GM19023 (cell line): ENCODE results near the gene SEMA5A.

ENCODE experiments used
- ATAC-seq: cut with Tn5 transposase; IDR thresholded peaks from one replicate; pipeline ENCODE4 v1.9.1; 2021; ENCODE audit warnings: mild to moderate bottlenecking, moderate library complexity; ENCODE audit not compliant: unreplicated experiment

The SEMA5A gene

DNA sequence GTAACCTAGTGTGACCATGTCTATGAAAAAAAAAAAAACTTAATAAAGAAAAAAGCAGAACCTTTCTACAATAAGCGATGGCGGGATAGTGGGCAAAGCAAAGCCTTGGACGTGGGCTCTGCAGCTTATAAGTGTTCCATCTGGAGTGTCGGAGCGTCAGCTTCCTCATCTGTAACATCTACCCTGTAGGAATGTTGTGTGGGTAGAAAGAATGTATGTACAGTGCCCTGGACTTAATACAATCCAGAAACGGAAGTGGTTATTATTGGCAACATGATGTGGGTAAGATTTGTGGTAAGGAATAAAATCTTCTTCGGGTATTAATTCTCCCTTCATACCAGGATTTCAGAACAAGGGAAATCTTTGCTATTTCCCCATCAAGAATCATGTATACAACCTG, 66.5 kb downstream of the SEMA5A start:
- no peak for ATAC-seq

DNA sequence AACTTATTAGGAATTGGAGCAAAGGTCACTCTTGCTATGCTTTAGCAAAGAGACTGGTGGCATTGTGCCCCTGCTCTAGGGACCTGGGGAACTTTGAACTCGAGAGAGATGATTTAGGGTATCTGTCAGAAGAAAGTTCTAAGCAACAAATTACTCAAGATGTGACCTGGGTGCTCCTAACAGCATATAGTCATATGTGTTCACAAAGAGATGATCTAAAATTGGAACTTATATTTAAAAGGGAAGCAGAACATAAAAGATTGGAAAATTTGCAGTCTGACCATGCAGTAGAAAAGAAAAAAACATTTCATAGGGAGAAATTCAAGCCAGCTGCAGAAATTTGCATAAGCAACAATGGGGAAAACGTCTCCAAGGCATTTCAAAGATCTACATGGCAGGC, 68.3 kb downstream of the SEMA5A start:
- ATAC-seq = no peak

DNA sequence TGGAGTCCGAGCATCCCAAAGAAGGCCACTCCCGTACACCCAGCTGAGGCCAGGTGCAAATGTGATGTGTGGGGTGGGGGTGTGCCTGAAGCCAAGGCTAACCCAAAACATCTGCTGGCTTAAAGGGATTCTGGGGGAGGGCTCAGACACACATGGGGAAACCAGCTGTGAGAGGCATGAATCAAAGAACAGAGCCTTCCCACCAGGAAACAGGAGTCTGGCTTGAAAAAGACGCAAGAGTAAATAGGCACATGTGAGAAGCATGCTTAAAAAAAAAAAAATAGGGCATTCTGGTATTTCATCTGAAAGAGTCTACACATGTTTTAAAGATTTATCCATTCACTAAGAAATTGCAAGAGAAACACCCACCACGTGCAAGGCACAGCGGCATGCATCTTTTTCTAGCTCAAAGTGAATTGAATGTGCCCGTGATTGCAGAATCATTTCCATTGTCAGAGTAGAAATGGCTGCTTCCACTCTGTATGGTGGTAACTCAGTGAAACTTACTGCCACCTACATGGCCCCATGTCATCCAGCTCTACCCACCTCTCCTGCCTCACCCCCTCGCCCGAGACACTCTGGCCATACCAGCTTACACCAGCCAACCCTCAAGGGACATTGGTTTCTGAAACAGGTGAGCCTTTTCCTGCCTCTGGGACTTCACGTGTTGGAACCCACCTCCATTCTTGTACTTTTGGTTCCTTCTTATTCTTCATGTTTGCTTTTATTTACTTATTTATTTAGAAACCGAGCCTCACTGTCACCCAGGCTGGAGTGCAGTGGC, 71.5 kb downstream of the SEMA5A start:
- ATAC-seq = no peak

DNA sequence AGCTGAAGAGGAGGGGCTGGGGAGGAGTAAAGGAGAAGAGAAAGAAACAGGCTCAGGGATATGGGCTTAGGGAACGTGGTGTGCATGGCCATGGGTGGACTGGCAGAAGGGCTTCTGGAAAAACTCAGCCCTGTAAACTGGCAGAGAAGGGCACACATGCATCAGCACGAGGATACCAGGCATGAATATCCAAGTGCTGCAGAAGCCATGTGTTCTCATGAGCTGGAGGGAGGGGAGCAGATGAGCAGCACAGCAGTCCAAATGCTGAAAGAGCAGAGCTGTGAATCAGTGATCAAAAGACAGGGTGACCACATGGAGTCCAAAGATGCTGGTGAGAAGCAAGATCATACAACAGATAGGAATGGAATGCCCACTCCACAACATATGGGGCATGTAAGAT, 72.3 kb downstream of the SEMA5A start:
- ATAC-seq = no peak

DNA sequence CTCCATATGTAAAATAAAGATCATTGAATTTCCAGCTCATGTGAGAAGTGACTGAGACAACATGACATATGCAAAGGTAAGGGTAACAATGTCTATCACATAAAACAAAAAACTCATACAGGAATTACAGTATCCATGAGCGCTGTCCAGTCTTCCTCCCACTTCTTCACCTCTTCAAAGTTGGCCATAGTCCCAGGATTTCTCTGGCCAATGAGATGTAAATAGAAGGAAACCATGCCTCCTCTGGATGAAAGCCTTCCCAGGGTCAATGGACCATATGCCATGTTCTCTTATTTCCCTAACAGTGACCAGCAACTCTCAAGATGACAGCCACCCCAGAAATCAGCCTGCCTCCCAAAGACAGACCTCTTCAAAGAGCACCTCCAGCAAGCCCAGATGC, 75.5 kb downstream of the SEMA5A start:
- no peak for ATAC-seq

DNA sequence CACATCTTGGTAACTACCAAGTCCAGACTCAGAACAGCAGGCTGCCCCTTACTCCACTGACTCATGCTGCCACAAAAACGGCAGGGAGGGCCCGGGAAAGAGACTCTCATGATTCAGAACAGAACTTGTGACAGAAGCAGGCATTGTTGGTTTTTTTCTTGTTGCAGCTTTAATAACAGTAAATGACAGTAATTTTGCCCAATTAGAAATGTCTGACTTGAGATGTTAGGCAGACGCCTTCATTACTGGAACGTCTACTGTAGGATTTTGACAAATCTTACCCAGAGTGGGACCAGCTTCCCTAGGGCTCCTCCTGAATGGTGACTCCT, 77.9 kb downstream of the SEMA5A start:
- no peak for ATAC-seq

DNA sequence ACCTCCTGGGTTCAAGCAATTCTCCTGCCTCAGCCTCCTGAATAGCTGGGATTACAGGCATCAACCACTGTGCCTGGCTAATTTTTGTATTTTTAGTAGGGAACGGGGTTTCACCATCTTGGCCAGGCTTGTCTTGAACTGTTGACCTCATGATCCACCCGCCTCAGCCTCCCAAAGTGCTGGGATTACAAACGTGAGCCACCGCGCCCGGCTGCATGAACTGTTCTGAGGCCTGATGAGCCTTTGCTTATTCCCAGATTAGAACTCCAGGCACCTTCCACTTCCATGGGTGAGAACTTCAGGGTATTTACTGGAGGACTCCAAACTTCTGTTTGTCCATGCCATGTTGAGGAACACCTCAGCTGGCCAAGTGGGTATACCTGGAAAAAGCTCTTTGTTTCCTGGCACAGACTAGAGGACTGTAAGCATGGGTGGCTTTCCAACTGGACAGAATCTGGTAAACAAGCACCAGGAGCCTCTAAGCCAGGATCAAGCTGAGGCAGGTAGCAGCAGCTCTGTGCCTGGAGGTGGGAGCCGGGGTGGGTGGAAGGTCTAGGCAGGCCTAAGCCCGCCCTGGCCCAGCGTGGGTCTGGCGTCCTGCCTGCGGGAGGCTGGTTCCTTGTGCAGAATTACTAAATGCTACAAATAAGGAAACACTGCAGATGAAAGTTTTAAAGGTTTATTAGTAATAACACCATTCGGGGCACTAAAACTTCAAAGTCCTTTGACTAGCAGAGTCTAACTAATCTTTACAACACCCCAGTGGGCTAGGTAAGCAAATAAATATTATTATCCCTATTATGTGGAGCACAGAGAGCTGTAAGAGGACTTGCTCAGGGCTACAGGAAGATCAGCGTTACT, 78.4 kb downstream of the SEMA5A start:
- ATAC-seq = no peak

DNA sequence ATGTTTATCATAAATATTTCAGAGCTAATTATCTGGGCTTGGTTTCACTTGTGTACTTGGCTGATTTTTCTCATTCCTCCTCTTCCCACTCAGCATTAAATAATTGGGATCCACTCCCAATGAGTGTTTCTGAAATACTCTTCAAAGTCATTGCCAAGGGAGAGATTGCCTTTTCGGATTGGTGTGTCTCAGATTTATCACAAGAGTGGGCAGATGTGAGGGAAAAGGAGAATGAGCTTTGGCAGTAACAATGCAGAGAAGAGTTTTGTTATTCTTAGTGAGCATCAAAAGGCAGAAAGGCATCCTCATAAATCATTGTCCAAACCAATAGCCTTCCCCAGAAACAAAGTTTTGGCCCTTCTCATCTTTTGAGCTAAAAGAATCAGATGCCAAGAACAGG, 79.2 kb downstream of the SEMA5A start:
- no peak for ATAC-seq

DNA sequence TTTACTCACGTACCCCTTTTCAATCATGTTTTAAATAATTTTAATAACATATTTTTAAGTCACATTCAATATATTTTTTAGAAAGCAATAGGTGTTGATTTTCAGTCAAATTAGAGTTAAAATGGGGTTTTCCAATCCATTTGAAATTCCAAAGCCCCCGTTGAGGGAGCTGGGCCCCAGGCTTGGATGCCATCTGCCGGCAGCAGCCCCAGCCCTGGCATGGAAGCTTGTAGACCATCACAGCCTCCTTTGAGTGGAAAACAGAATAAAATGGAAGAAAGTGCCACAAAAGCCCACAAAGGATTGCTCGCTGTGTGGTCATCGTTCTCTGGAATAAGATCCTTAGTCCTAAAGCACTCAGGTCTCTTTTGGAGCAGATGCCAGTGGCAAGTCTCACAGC, 81.4 kb downstream of the SEMA5A start:
- no peak for ATAC-seq

DNA sequence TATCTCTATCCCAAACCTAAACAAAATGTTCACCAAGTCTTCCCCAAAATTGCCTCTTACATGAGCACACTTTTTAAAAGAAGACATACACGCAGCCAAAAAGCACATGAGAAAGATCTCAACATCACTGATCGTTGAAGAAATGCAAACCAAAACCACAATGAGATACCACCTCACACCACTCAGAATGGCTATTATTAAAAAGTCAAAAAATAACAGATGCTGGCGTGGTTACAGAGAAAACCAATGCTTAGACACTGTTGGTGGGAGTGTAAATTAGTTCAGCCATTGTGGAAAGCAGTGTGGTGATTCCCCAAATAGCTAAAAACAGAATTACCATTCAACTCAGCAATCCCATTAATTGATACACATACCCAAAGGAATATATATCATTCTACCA, 83.8 kb downstream of the SEMA5A start:
- no peak for ATAC-seq

DNA sequence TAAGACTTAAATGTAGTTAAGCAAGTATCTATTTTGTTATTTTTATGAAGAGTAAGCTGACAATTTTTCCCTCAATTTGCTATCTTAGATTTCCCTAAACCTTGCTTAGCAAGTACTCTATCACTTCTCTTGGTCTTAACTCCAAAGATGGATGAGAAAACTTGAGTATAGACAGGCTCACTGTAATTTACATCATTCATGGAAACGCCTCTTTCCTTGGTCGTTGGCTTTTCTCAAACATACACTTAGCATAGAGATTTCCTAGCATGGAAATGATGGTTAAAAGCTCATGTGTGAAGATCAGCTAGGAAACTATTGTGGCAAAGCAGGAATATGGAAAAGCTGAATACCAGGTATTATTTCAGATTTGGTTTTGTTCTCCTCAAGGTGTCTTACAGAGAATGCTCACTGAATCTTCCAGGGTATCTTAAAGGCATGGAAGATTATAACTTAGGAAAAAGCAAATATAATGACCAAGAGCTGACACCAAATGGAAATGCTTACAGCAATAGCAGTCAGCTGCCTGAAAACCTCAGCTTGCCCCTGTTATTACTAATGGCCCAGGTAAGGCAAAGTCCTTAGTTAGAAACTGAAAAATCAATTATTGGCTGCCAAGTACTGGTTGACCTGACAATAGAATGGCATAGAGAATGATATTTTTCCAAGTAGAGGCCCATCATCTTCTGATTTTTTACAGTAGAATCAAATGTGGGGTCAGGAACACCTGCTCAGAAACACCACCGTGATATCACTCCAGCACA, 84.8 kb downstream of the SEMA5A start:
- no peak for ATAC-seq

DNA sequence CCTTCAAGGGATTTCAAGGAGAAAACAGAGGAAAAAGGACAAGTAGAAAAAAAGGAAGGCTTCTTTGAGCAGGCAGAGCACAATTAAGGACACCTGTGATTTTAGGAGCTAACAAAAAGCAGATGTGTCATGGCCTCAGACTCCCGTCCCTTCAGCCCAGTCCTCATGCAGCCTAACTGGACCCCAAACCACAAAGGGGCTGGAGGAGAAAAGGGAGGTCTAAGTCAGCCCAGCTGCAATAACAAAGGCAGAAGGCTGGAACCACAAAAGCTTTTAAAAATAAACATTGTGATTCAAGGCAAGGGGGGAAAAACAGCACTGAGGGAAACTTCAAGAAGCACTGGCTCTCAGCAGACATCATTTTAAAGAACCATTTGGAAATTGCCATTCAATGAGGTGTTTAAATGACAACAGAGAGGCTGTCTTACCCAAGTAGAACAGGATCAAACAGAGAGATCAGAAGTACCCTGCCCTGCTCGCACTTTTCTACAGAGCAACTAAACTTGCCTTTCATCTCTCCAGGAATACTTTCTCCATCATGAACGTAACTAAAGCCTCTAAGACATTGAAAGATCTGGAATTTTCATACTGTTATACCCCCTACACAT, 89.3 kb downstream of the SEMA5A start:
- ATAC-seq = no peak

DNA sequence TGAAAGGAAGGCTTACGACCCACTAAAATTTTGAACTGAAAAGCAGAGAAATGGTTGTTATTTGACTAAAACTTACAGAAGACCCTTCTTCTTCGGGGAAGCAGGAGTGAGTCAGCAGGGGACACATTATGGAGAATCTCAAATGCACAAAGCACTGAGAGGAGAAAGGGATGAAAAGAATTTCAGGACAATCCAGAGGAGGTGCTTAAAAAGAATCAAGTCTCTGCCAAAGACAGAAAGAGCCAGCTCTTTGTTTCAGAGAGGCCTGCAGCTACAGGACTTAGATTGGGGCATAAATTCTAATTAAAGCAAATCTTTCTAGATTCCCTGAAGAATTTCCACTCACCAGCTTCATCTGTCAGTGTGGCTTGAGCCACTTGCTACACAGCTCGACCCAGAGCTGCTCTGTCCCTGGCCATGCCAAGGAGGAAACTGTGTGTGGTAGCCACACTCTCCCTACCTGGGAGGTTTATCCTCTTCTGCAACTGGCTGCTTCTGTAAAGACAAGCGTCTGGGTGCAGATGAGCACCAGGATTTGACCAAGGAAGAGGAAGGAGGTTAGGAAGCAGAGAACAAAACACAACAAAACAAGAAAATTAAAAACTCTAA, 89.9 kb downstream of the SEMA5A start:
- ATAC-seq = no peak

DNA sequence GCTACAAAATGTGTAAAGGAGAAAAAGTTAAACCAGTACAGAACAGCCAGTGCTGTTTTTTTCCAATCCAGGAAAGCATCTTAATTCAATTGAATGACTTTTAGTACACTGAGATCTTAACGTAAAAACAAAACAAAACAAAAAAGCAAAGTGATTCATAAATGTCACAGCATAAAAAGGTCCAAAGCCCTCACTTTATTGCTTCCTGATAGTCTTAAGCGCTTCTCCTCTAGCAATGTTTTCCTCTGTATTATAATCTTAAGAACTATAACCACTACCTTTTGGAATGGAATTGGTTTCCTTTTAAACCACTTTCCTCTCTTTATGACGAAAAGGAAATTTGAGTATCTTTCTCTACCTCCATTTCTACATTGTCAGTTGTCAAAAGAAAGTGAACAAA, 91.4 kb downstream of the SEMA5A start:
- ATAC-seq = no peak

DNA sequence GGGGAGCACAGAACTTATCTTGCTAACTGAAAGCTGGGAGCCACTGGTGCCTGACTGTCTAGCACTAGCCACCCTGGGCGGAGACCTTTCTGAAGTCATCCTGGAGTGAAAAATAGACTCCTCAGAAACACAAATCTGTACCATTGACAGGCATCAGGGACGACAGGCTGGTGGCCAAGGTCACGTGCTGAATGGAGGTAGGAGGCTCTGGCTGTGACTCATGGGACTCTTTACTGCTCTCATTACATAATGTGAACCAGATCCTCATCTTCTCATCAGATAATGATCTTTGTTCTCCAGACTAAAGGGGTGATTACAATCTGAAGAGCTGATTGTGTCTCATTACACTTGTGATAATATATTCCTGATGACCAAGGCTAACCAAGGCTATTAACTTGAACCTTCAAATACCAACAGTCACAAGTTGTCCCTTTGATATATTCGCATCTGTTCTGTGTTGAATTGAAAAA, 91.8 kb downstream of the SEMA5A start:
- no peak for ATAC-seq

DNA sequence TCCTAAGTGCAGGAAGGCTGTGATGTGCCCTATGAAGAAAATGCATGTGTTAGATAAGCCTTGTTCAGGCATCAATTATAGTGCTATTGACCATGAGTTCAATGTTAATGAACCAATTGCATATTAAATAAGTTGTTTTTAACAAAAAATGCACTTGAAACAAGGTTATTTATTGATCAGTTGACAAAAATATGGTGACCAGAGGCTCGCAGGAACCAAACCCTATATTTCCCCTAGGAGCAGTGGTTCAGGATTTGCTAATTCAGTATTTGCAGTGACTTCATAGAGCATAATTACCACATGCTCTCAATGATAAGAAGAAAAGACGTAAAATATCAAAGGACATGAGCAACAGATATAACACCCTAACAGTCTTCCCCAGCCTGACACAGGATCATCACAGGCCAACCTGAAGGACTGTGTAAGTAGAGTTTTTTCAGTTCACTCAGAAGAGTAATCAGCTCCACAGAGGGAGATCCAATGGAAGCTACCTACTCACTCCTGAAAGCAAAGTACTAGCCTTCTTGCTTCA, 92.3 kb downstream of the SEMA5A start:
- ATAC-seq = no peak

DNA sequence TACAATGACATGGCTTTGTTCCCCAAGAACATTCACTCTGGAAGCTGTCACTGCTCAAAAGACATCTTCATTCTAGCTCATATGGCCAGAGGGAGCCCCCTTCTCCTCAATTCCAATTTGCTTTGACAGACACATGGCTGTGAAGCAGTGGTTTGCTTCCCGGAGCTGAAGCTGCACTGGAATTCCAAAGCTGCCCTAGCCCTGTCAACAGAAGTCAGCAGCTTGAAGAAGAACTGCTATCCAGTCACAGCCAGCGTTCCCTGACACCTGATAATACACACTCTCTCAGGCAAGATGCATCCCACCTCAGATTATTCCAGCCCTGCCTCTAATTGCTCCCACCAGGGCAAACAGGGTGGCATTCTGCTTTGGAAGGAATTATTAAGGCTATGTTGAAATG, 93.7 kb downstream of the SEMA5A start:
- no peak for ATAC-seq

DNA sequence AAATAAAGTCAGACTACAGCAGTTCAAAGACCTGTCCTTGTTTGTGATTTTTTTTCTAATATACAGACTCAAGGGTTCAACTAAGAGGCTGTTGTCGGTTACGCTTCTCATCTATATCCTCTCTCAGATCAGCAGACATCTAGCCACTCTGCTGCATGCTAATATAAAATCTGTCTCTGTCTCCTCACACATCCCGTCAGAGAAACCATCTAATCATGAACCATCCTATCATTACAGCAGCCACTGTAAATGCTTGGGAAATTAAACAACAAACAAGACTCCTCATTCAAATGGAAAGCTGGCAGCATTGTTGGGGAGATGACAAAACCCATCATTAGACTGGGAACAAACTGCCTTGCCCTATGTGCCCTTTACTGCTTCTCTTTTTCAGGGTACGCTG, 94.8 kb downstream of the SEMA5A start:
- ATAC-seq = no peak

DNA sequence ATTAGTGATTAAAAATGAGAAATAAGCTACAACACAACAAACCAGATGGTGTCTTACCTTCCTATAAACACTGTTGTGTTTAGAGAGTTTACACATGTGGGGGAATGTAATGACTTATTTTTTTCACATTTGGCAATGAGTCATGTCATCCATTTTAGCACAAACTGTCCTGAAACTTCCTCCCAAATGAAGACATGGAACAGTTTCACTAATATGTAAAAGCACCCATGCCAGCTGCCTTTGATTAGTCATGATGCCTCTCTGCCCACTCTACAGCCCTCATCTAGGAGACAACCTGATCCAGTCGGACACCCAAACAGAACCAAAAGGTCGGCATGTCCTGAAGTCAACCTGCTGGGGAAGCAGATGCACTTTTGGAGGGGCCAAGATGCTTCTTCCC, 98.2 kb downstream of the SEMA5A start:
- no peak for ATAC-seq

DNA sequence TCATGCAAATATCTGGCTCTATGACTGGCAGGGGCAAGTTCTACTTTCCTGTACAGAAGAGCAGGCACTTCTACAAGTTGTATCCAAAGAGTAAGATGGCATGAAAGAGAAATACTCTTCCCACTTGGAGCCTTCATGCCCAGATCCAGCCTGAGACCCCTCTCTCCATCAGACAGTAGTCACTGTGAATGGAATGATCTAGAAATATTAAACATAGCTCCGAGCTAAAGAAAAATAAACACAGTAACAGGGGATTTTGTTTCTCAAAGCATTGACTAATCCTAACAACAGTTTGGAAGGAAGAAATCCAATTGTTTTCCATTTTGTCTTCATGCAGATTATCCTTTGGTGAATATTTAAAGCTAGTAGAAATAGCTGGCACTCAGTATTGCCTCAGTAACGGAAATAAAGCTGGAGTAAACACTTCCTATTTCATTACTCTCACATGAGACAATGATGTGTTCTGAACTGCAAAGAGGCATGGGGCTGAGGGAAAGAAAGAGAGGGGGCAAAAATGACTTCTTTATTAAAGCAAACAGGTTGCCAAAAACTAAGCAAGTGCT, 100.0 kb downstream of the SEMA5A start:
- no peak for ATAC-seq
